ENCODE data around the gene TMIGD1. TPM values are rescaled to one million over a fixed set of nuclear protein-coding genes. Genes with fewer than 3 reads are reported as not detected.

Gene TMIGD1
- total RNA-seq, 4 donors from 2014 or later: not detected

- H3K4me3 ChIP-seq (replicated peaks in 1 of 3): no peak overlapping the region
- no peak overlapping the region for H3K27ac ChIP-seq
- no peaks in the 10 kb centered on the region for H3K36me3 ChIP-seq
- DNase-seq: no peak
- intact Hi-C loops (cut with DNase I): no loop called here
- 77 to 81% methylated on average over 8 of the region's 8 CpGs for WGBS, 2 donors
- no peak for TF ChIP-seq POLR2A (IDR thresholded peaks at IDR 0.05)
- TF ChIP-seq, protein P1, sequence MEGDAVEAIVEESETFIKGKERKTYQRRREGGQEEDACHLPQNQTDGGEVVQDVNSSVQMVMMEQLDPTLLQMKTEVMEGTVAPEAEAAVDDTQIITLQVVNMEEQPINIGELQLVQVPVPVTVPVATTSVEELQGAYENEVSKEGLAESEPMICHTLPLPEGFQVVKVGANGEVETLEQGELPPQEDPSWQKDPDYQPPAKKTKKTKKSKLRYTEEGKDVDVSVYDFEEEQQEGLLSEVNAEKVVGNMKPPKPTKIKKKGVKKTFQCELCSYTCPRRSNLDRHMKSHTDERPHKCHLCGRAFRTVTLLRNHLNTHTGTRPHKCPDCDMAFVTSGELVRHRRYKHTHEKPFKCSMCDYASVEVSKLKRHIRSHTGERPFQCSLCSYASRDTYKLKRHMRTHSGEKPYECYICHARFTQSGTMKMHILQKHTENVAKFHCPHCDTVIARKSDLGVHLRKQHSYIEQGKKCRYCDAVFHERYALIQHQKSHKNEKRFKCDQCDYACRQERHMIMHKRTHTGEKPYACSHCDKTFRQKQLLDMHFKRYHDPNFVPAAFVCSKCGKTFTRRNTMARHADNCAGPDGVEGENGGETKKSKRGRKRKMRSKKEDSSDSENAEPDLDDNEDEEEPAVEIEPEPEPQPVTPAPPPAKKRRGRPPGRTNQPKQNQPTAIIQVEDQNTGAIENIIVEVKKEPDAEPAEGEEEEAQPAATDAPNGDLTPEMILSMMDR (IDR thresholded peaks at IDR 0.05): no peak
- peaks cover 0 to 22% of the 10 kb centered on the region in 2 donors for H3K4me1 ChIP-seq
- H3K27me3 ChIP-seq: no peaks in the 10 kb centered on the region
- no peaks in the 10 kb centered on the region for H3K9me3 ChIP-seq
These were observed 26.4 kb upstream of the TMIGD1 start for GRCh38 chr17:30360086-30360808.

- H3K27ac ChIP-seq: no peak overlapping the region
- intact Hi-C loops (cut with DNase I): no loop called here
- peaks cover 0 to 10% of the 10 kb centered on the region in 2 donors for H3K4me1 ChIP-seq
- no peak for TF ChIP-seq POLR2A (IDR thresholded peaks at IDR 0.05)
- TF ChIP-seq, protein P1 (IDR thresholded peaks at IDR 0.05): no peak
- H3K27me3 ChIP-seq: no peaks in the 10 kb centered on the region
- H3K9me3 ChIP-seq: no peaks in the 10 kb centered on the region
- H3K4me3 ChIP-seq (replicated peaks in 1 of 3): no peak overlapping the region
- no peaks in the 10 kb centered on the region for H3K36me3 ChIP-seq
- DNase-seq: no peak
- 43 to 46% methylated on average over 5 of the region's 5 CpGs for WGBS, 2 donors
These were observed 24.4 kb upstream of the TMIGD1 start for GRCh38 chr17:30358055-30358760.

DNA sequence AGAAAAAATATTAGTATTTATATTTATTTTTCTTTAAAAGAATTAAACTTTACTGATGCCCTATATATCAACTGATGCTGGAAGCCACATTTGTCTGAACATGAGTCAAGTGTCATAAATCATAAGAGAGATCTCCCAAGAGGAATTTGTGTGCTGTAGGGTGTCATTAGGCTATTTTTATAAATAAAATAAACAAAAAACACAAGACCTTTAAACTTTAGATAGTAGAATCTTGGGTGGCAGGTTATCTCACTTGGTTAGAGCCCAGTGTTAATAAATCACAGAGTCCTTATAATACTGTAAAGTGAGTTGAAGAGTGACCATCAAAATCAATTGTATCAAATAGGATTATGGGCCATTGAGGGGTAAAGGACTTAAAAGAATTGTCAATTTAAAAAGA, 23.6 kb upstream of the TMIGD1 start:
- H3K9me3 ChIP-seq: no peaks in the 10 kb centered on the region
- intact Hi-C loops (cut with DNase I): no loop called here
- DNase-seq: no peak
- H3K4me1 ChIP-seq: peaks cover 0 to 10% of the 10 kb centered on the region in 2 donors
- no peak overlapping the region for H3K27ac ChIP-seq
- no peaks in the 10 kb centered on the region for H3K36me3 ChIP-seq
- TF ChIP-seq, protein P1 (IDR thresholded peaks at IDR 0.05): no peak
- TF ChIP-seq POLR2A (IDR thresholded peaks at IDR 0.05): no peak
- no peak overlapping the region for H3K4me3 ChIP-seq (replicated peaks in 1 of 3)
- no peaks in the 10 kb centered on the region for H3K27me3 ChIP-seq

DNA sequence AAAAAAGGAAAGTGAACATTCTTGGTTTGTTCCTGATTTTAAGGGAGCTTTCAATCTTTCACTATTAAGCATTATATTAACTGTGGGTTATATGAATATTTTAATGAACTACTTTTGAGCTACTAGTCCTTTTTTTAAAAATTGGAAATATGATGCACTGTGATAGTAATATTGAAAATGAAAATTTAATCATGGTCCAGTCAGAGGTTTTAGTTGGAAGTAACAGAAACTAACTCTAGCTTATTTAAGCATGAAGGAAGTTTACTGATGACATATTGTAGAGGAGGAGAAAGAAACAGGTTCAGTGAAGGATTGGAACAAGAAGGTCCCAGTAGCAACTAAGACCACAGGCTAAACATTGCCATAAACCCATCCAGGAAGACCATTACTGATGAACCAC, 20.8 kb upstream of the TMIGD1 start:
- H3K9me3 ChIP-seq: no peaks in the 10 kb centered on the region
- TF ChIP-seq, protein P1 (IDR thresholded peaks at IDR 0.05): no peak
- TF ChIP-seq POLR2A (IDR thresholded peaks at IDR 0.05): no peak
- H3K27me3 ChIP-seq: no peaks in the 10 kb centered on the region
- no peak overlapping the region for H3K27ac ChIP-seq
- peaks cover 0 to 10% of the 10 kb centered on the region in 2 donors for H3K4me1 ChIP-seq
- H3K4me3 ChIP-seq (replicated peaks in 1 of 3): no peak overlapping the region
- no peak for DNase-seq
- H3K36me3 ChIP-seq: no peaks in the 10 kb centered on the region
- intact Hi-C loops (cut with DNase I): no loop called here

DNA sequence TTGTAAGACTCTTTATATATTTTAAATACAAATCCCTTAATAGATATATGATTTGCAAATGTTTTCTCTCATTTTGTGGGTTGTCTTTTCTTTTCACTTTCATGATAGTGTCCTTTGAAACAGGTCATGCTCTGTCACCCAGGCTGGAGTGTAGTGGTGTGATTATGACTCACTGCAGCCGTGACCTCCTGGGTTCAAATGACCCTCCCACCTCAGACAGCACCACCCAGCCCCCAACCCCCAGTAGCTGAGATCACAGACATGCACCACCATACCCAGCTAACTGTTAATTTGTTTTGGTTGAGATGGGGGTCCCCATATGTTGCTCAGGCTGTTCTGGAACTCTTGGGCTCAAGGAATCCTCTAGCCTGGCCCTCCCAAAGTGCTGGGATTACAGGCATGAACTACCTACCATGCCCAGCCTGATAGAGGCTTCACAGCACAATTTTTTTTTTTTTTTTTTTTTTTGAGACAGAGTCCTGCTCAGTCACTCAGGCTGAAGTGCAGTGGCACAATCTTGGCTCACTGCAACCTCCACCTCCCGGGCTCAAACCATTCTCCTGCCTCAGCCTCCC, 18.5 kb upstream of the TMIGD1 start:
- Histone ChIP-seq H3K36me3 (no peaks in the 10 kb centered on the region), H3K27ac (no peak overlapping the region), H3K4me3 (replicated peaks in 1 of 3) (no peak overlapping the region), H3K27me3 (no peaks in the 10 kb centered on the region), H3K9me3 (no peaks in the 10 kb centered on the region), H3K4me1 (no peaks in the 10 kb centered on the region)
- intact Hi-C loops (cut with DNase I): no loop called here
- WGBS, 2 donors: 81 to 85% methylated on average over 2 of the region's 2 CpGs
- no peak for DNase-seq
- TF ChIP-seq, protein P1 (IDR thresholded peaks at IDR 0.05): no peak
- TF ChIP-seq POLR2A (IDR thresholded peaks at IDR 0.05): no peak

Data from thyroid gland (tissue), 4 donors.